ENCODE measurements around the gene CHMP3. TPM values are rescaled to one million over a fixed set of nuclear protein-coding genes. Genes with fewer than 3 reads are reported as not detected.
"Not testable (repeated sequence)": the region's sequence is repeated elsewhere in the genome, so short reads cannot be mapped to it uniquely, and the experiment has no call there.

Gene CHMP3
- total RNA-seq, 4 donors from 2014 or later = 86.8 to 124 (median 108) TPM

DNA sequence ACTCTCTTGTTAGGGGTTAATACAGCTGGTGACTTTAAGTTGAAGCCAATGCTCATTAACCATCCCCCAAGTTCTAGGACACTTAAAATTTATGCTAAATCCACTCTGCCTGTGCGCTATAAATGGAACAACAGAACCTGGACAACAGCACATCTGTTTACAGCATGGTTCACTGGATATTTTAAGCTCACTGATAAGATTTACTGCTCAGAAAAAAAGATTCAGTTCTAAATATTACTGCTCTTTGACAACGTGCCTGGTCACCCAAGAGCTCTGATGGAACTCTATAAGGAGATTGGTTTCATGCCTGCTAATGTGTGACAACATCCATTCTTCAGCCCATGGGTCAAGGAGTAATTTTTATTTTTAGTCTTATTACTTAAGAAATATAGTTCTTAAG is 32.9 kb upstream of the CHMP3 start:
- Histone ChIP-seq H3K27me3 (no peaks in the 10 kb centered on the region), H3K36me3 (no peaks in the 10 kb centered on the region), H3K9me3 (no peaks in the 10 kb centered on the region), H3K4me3 (replicated peaks in 1 of 3) (no peak overlapping the region), H3K27ac (no peak overlapping the region), H3K4me1 (no peaks in the 10 kb centered on the region)
- WGBS, 2 donors = 50 to 62% methylated on average over 2 of the region's 2 CpGs
- no peak for TF ChIP-seq CTCF (IDR thresholded peaks at IDR 0.05)
- no peak for TF ChIP-seq POLR2A (IDR thresholded peaks at IDR 0.05)
- no peak for DNase-seq
- intact Hi-C loops (cut with DNase I) = no loop called here

GRCh38 chr2:86593266-86593665 is 30.0 kb upstream of the CHMP3 start:
- H3K9me3 ChIP-seq = no peaks in the 10 kb centered on the region
- intact Hi-C loops (cut with DNase I) = no loop called here
- H3K36me3 ChIP-seq = no peaks in the 10 kb centered on the region
- TF ChIP-seq CTCF (IDR thresholded peaks at IDR 0.05) (no peak), POLR2A (IDR thresholded peaks at IDR 0.05) (no peak)
- no peak for DNase-seq
- H3K27me3 ChIP-seq = no peaks in the 10 kb centered on the region
- no peak overlapping the region for H3K4me3 ChIP-seq (replicated peaks in 1 of 3)
- no peak overlapping the region for H3K27ac ChIP-seq
- no peaks in the 10 kb centered on the region for H3K4me1 ChIP-seq
- WGBS, 2 donors = 92 to 96% methylated on average over 2 of the region's 2 CpGs

DNA sequence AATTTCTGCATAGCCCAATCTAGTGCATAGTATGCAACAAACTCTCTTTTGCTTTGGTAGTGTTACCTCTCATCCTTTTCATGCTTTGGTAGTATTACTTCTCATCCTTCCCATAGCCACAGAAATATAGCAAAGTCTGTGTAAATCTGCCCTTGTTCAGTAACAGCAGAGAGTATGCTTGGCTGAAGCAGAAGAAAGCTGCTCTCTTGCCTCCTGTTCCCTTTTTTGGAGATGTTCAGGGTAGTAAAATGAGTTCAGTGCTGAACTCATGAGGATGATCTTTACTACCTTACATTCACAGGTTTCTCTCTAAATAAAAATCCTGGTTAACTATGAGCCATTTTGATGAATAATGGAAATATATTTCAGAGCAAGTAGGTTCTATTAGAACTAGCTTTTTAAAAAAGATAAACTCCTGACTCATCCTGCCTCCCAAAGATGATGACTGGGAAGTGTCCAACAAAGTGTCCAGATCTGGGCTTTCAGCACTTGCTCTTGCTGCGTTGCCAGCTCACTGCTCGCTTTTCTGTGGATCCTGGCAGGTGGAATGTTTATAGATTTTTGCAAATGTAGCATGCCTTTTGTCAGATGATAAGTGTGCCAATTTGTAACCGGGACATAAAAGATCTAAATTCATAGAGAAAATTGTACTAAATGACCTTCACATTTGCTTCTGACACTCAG is 29.4 kb upstream of the CHMP3 start:
- no peak for DNase-seq
- Histone ChIP-seq H3K27ac (no peak overlapping the region), H3K9me3 (no peaks in the 10 kb centered on the region), H3K27me3 (no peaks in the 10 kb centered on the region), H3K36me3 (no peaks in the 10 kb centered on the region), H3K4me1 (no peaks in the 10 kb centered on the region), H3K4me3 (replicated peaks in 1 of 3) (no peak overlapping the region)
- TF ChIP-seq CTCF (IDR thresholded peaks at IDR 0.05) (no peak), POLR2A (IDR thresholded peaks at IDR 0.05) (no peak)
- 75 to 77% methylated on average over 3 of the region's 3 CpGs for whole genome bisulfite sequencing, 2 donors
- intact Hi-C loops (cut with DNase I) = no loop called here

GRCh38 chr2:86589701-86590100 is 26.5 kb upstream of the CHMP3 start:
- intact Hi-C loops (cut with DNase I); H3K4me3 ChIP-seq (replicated peaks in 1 of 3): not testable (repeated sequence)
- WGBS, 2 donors = 95 to 98% methylated on average over 5 of the region's 5 CpGs

GRCh38 chr2:86584151-86584913 is 21.1 kb upstream of the CHMP3 start:
- H3K4me1 ChIP-seq = no peaks in the 10 kb centered on the region
- DNase-seq = no peak
- TF ChIP-seq POLR2A (IDR thresholded peaks at IDR 0.05) (no peak), CTCF (IDR thresholded peaks at IDR 0.05) (no peak)
- 75 to 90% methylated on average over 2 of the region's 2 CpGs for WGBS, 2 donors
- no peaks in the 10 kb centered on the region for H3K27me3 ChIP-seq
- no peak overlapping the region for H3K4me3 ChIP-seq (replicated peaks in 1 of 3)
- intact Hi-C loops (cut with DNase I) = no loop called here
- no peaks in the 10 kb centered on the region for H3K36me3 ChIP-seq
- H3K27ac ChIP-seq = no peak overlapping the region
- H3K9me3 ChIP-seq = no peaks in the 10 kb centered on the region

More at GRCh38 chr2:86589701-86590100, 26.5 kb upstream of the CHMP3 start:
- not testable (repeated sequence) for DNase-seq, H3K27me3 ChIP-seq, H3K27ac ChIP-seq, H3K4me1 ChIP-seq, H3K9me3 ChIP-seq, H3K36me3 ChIP-seq
